22Rv1 (cell line): ENCODE measurements around the gene FAM83E.

Source experiments
- ZFX ChIP-seq: fragments of 450-650 bp; IDR thresholded peaks from 2 replicates; pipeline ENCODE4 v1.6.1; 2017; ENCODE audit warnings: antibody characterized with exemption, borderline replicate concordance
- TF ChIP-seq, protein P1 (sequence below): fragments of 450-650 bp; IDR thresholded peaks from 2 replicates; pipeline ENCODE4 v1.5.1; 2017; ENCODE audit warnings: mild to moderate bottlenecking

DNA sequence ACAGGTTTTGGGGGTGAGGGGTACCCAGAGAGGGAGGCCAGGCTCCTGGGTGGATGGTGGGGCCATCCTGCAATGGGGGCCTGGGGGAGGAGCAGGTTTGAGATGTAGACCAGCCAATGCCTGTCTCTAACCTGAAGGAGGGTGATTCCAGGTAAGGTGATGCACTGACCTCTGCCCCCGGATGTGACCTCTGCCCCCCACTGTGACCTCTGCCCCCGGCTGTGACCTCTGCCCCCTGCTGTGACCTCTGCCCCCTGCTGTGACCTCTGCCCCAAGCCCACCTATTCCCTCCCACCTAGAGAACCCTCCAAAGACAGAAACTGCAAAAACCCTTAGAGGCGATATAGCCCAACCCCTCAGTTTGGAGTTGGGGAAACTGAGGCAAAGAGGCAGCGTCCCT lies 18.6 kb downstream of the FAM83E start:
- TF ChIP-seq, protein P1, sequence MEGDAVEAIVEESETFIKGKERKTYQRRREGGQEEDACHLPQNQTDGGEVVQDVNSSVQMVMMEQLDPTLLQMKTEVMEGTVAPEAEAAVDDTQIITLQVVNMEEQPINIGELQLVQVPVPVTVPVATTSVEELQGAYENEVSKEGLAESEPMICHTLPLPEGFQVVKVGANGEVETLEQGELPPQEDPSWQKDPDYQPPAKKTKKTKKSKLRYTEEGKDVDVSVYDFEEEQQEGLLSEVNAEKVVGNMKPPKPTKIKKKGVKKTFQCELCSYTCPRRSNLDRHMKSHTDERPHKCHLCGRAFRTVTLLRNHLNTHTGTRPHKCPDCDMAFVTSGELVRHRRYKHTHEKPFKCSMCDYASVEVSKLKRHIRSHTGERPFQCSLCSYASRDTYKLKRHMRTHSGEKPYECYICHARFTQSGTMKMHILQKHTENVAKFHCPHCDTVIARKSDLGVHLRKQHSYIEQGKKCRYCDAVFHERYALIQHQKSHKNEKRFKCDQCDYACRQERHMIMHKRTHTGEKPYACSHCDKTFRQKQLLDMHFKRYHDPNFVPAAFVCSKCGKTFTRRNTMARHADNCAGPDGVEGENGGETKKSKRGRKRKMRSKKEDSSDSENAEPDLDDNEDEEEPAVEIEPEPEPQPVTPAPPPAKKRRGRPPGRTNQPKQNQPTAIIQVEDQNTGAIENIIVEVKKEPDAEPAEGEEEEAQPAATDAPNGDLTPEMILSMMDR = no peak
- no peak for TF ChIP-seq ZFX
